ENCODE data around the gene SCUBE3.

- TF ChIP-seq SIN3A (IDR thresholded peaks at IDR 0.05; ENCODE audit: low read depth) (no peak), EZH2phosphoT487 (IDR thresholded peaks at IDR 0.05; ENCODE audit: borderline replicate concordance) (no peak), CTCF (IDR thresholded peaks at IDR 0.05 in 2 of 3, conservative IDR thresholded peaks at IDR 0.05 in 1 of 3; ENCODE audit: borderline replicate concordance in 1 of 3, insufficient read depth in 1 of 3, low read depth in 2 of 3, low read length in 2 of 3) (no peak), POLR2A (IDR thresholded peaks at IDR 0.05; ENCODE audit: borderline replicate concordance, extremely low read depth, insufficient read depth, insufficient read length) (no peak), EZH2 (IDR thresholded peaks at IDR 0.05) (no peak), POLR2AphosphoS5 (IDR thresholded peaks at IDR 0.05; ENCODE audit: low read depth, low read length) (no peak), JUND (IDR thresholded peaks at IDR 0.05) (no peak), YY1 (IDR thresholded peaks at IDR 0.05; ENCODE audit: extremely low read depth, insufficient replicate concordance, low read depth, low read length) (no peak), SRF (IDR thresholded peaks at IDR 0.05; ENCODE audit: low read depth) (no peak), SP1 (IDR thresholded peaks at IDR 0.05; ENCODE audit: low read depth) (no peak)
- TF ChIP-seq, protein P1, sequence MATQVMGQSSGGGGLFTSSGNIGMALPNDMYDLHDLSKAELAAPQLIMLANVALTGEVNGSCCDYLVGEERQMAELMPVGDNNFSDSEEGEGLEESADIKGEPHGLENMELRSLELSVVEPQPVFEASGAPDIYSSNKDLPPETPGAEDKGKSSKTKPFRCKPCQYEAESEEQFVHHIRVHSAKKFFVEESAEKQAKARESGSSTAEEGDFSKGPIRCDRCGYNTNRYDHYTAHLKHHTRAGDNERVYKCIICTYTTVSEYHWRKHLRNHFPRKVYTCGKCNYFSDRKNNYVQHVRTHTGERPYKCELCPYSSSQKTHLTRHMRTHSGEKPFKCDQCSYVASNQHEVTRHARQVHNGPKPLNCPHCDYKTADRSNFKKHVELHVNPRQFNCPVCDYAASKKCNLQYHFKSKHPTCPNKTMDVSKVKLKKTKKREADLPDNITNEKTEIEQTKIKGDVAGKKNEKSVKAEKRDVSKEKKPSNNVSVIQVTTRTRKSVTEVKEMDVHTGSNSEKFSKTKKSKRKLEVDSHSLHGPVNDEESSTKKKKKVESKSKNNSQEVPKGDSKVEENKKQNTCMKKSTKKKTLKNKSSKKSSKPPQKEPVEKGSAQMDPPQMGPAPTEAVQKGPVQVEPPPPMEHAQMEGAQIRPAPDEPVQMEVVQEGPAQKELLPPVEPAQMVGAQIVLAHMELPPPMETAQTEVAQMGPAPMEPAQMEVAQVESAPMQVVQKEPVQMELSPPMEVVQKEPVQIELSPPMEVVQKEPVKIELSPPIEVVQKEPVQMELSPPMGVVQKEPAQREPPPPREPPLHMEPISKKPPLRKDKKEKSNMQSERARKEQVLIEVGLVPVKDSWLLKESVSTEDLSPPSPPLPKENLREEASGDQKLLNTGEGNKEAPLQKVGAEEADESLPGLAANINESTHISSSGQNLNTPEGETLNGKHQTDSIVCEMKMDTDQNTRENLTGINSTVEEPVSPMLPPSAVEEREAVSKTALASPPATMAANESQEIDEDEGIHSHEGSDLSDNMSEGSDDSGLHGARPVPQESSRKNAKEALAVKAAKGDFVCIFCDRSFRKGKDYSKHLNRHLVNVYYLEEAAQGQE (IDR thresholded peaks at IDR 0.05; ENCODE audit: low read depth) = no peak
- TF ChIP-seq, protein P2, sequence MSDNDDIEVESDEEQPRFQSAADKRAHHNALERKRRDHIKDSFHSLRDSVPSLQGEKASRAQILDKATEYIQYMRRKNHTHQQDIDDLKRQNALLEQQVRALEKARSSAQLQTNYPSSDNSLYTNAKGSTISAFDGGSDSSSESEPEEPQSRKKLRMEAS (IDR thresholded peaks at IDR 0.05) = no peak
Observed at GRCh38 chr6:35239581-35239980, 25.8 kb downstream of the SCUBE3 start.

Measured in HCT116 (cell line).